GM19467 (cell line): Measurements from ENCODE around the gene CSDE1.

Experiments used
- ATAC-seq: cut with Tn5 transposase; IDR thresholded peaks from one replicate; pipeline ENCODE4 v1.9.1; 2021; ENCODE audit warnings: mild to moderate bottlenecking, moderate library complexity; ENCODE audit not compliant: unreplicated experiment

CSDE1 gene

GRCh38 chr1:114750780-114751179, 7.0 kb downstream of the CSDE1 start:
- no peak for ATAC-seq

GRCh38 chr1:114749835-114750234, 7.9 kb downstream of the CSDE1 start:
- ATAC-seq = no peak

- ATAC-seq = no peak
Measured at GRCh38 chr1:114746450-114747121, 11.2 kb downstream of the CSDE1 start.

- ATAC-seq = no peak
Measured at GRCh38 chr1:114745291-114745690, 12.5 kb downstream of the CSDE1 start.

- ATAC-seq = no peak
Measured at GRCh38 chr1:114741963-114742746, 15.6 kb downstream of the CSDE1 start.

- no peak for ATAC-seq
Measured at GRCh38 chr1:114740331-114740730, 17.5 kb downstream of the CSDE1 start.

GRCh38 chr1:114737314-114737849, 20.4 kb downstream of the CSDE1 start:
- no peak for ATAC-seq

- ATAC-seq = no peak
Measured at GRCh38 chr1:114735479-114735878, 22.3 kb downstream of the CSDE1 start.

GRCh38 chr1:114729782-114730181, 28.0 kb downstream of the CSDE1 start:
- ATAC-seq = no peak

GRCh38 chr1:114728553-114728952, 29.2 kb downstream of the CSDE1 start:
- no peak for ATAC-seq

- no peak for ATAC-seq
Measured at GRCh38 chr1:114725230-114725629, 32.6 kb downstream of the CSDE1 start.

- no peak for ATAC-seq
Measured at GRCh38 chr1:114723915-114724314, 33.9 kb downstream of the CSDE1 start.

- ATAC-seq = no peak
Measured at GRCh38 chr1:114723457-114723856, 34.3 kb downstream of the CSDE1 start.

- no peak for ATAC-seq
Measured at GRCh38 chr1:114720492-114720891, 37.3 kb downstream of the CSDE1 start.

- no peak for ATAC-seq
Measured at GRCh38 chr1:114719424-114719787, 38.4 kb downstream of the CSDE1 start.

- ATAC-seq = no peak
Measured at GRCh38 chr1:114718661-114719423, 38.9 kb downstream of the CSDE1 start.

GRCh38 chr1:114716304-114717170, 41.2 kb downstream of the CSDE1 start, which contains the start of gene NRAS:
Gene NRAS, minus strand, starts transcription at chr1:114716771. Its CDS starts 611 bp downstream, at chr1:114716160.
- ATAC-seq = peak; percentile 92

- ATAC-seq = no peak
Measured at GRCh38 chr1:114715952-114716303, 41.9 kb downstream of the CSDE1 start.

GRCh38 chr1:114712977-114713376, 44.8 kb downstream of the CSDE1 start:
- ATAC-seq = no peak

GRCh38 chr1:114710360-114710759, 47.4 kb downstream of the CSDE1 start:
- ATAC-seq = no peak
